CD4-positive, alpha-beta T cell treated with Interleukin-6 for 4 hours (primary cell): ENCODE results near the gene GRHPR.
"Not testable (repeated sequence)": the region's sequence is repeated elsewhere in the genome, so short reads cannot be mapped to it uniquely, and the experiment has no call there.

Source experiments
- DNase-seq: peaks from one replicate; pipeline ENCODE4 v3.0.0-alpha.2; 2020; ENCODE audit warnings: mixed read lengths

Gene GRHPR

GRCh38 chr9:37422289-37423104 is at the start of gene GRHPR:
Gene GRHPR, plus strand, starts transcription at chr9:37422696. Its CDS starts 55 bp downstream, at chr9:37422751.
- peak; percentile 94 for DNase-seq

- DNase-seq, result no peak
Observed at GRCh38 chr9:37372839-37373238, 49.7 kb upstream of the GRHPR start.

DNA sequence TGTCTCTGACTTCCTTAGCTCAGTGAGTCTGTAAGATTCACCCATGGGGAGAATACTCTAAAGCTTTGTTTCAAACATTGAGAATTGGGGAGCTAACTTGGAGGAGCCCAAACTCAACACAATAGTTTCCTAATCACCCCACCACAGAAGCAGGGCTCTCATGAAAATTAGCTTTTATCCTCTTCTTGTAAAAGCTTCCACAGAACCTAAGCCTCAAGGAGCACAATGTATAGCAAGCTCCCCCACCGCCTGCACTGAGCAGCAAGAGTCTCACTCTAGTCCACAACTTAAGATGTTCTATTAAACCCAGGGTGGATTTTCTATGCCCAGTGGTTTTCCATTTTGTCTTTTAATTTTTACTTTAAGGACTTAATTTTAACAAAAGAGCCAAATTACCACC is 48.9 kb upstream of the GRHPR start:
- DNase-seq, result no peak

GRCh38 chr9:37374892-37375291 is 47.6 kb upstream of the GRHPR start:
- no peak for DNase-seq

DNA sequence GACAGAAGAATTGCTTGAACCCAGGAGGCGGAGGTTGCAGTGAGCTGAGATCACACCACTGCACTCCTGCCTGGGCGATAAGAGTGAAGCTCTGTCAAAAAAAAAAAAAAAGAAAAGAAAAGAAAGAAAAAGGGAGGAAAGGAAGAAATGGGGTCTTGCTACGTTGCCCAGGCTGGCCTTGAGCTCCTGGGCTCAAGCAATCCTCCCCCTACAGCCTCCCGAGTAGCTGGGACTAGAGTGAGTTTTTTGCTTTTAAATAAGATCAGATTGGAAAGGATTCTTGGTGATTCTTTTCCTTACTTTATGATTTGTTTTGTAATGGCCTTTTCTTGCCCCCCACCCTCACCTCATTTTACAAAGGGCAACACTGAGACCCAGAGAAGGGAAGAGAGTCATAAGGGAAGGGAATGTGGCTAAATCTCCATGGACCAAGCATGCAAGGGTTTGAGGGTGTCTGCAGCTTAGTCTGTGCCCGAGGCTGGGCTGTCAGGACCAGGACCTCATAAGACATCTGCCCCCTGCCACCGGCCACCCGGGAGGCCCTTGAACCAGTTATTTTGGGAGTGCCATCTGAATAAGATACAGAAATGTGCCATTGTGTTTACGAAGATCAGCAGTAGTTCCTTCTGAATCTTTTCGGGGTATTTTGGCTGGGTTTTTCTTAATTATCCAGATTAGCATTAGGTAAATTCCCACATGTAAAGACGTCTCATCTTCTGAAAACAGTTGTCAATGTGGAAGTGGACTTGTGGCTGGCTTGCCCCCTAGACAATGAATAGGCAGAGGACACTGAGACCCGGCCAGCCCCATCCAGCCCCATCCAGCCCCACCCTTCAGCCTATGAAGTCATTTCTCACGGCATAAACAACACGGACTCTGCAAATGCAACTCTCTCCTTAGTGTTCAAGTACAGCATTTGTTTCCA is 44.5 kb upstream of the GRHPR start:
- no peak for DNase-seq

GRCh38 chr9:37378613-37379004 is 43.9 kb upstream of the GRHPR start:
- no peak for DNase-seq

DNA sequence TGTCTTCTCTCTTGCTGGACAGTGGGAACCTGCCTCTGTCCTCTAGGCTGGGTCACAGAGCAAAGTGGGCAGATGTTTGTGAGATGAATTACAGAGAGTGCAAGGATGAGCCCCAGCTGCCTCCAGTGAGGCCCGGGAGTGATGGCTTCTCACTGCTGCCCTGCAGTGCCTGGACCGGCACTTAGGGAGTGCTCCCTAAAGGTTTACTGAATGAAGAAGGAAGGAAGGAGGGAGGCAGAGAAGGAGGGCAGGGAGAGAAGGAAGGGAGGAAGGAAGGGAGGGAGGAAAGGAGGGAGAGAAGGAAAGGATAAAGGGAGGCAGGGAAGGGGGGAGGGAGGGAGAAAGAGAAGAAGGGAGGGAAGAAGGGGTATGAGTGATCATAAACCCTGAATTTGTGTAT is 42.7 kb upstream of the GRHPR start:
- DNase-seq, result no peak

GRCh38 chr9:37380570-37380969 is 41.9 kb upstream of the GRHPR start:
- DNase-seq, result no peak

DNA sequence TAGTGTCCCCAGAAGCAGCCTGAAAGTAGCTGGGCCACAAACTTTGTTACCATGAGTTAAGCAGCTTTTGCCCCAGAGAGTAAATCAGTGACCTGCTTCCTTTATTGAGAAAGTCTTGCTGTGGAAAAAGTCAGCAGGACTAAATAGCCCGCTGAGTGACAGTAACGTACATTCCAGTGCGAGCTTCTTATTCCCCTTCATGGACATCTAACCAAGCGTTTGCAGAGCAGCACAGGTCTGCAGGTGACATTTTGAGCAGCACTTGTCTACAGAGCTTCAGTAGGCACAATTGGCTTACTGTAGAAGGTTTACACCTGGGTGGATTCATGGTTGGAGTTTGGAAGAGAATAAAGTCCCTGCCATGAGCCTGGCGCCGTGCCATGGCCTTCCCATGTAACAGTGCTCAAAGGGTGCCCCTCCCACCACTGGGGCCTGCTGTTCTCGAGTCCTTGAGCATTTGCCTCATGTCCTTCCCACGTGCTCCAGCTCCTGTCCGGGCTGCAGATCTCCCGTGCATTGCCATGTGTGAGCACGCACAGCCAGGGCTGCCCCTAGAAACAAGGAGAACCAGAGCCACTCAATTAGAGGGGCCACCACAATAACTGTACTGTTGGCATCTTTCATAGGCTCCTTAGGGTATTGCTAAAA is 41.3 kb upstream of the GRHPR start:
- DNase-seq, result no peak

- DNase-seq, result no peak
Observed at GRCh38 chr9:37382161-37382981, 40.1 kb upstream of the GRHPR start.

- DNase-seq, result no peak
Observed at GRCh38 chr9:37382982-37383357, 39.5 kb upstream of the GRHPR start.

DNA sequence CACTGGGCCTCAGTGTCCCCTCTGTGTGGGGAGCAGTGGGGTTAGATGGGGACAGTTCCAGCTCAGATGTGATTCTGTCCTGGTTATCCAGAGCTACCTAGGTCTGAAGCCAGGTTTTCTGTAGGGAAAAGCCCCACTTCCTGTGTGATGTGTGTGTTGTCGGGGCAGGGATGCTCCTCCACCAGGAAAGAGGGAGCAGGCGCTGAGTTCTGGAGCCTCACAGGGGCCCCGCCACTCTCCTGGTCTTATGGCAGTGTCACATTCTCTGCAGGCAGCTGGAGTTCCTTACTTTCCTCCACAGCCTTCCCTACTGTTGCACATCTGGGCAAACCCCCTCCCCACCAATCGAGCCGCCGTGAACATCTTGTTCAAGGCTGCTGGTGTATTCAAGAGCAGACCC is 39.1 kb upstream of the GRHPR start:
- no peak for DNase-seq

DNA sequence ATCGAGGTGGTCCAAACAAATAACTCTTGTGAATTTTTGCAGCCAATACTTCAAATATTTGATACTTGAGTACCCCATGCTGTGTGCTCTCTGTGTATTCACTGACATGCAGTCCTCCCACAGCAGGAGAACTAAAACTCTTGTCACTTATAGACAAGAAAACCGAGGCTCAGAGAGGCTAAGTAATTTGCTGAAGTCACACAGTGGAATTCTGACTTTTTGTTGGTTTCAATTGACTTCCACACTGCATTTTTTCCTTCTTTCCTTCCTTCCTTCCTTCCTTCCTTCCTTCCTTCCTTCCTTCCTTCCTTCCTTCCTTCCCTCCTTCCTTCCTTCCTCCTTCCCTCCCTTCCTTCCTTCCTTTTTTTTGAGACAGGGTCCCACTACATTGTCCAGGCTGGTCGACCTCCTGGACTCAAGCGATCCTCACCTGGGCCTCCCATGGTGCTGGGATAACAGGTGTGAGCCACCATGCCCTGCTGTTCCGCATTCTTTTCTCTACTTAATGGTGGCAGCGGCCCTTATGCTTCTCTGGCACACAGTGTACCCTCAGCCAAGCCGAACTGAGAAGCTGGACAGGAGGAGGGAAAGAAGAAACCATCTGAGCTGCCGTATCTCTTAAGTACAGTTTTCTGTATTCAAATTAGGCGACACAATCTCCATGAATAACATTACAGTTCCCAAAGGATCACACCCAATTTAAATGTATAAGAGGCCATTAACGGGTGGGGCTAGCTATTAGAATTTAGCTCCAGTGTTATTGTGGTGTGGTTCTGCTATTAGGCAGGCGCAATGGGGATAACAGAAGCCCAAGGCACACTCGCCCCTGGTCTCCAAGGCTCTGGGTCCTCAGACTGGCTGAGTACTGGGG is 38.4 kb upstream of the GRHPR start:
- DNase-seq, result no peak

GRCh38 chr9:37385286-37385685 is 37.2 kb upstream of the GRHPR start:
- no peak for DNase-seq

GRCh38 chr9:37386988-37387387 is 35.5 kb upstream of the GRHPR start:
- no peak for DNase-seq

DNA sequence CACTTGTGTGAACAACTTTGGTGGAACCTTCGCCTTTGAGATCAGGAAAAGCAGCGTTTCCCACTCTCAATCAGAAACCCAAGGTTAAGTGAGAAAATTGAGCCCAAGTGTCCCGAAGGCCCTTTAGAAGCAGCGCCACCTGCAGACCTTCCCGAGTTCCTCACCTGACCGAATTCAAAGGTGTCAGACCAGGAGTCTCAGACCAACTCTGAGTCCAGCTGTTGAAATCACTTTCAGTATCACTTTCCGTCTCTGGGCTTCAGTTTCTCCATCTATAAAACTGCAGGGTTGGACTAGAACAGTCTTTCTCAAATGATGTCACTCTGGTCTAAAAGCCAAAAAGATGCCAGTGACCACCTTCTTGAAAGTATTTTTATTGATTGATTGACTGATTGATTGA is 31.7 kb upstream of the GRHPR start:
- peak; percentile 40 for DNase-seq

GRCh38 chr9:37392272-37392671 is 30.2 kb upstream of the GRHPR start:
- no peak for DNase-seq

GRCh38 chr9:37395229-37395628 is 27.3 kb upstream of the GRHPR start:
- no peak for DNase-seq

GRCh38 chr9:37395663-37396062 is 26.8 kb upstream of the GRHPR start:
- no peak for DNase-seq

DNA sequence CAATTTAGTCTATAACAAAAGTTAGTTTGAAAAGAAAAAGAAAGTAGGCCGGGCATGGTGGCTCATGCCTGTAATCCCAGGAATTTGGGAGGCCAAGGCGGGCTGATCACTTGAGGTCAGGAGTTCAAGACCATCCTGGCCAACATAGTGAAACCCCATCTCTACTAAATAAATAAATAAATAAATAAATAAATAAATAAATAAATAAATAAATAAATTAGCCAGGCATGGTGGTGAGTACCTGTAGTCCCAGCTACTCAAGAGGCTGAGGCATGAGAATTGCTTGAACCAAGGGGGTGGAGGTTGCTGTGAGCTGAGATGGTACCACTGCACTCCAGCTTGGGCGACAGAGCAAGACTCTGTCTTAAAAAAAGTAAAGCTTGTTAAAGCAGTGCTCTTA is 24.5 kb upstream of the GRHPR start:
- DNase-seq, result not testable (repeated sequence)

- DNase-seq, result no peak
Observed at GRCh38 chr9:37398464-37399025, 24.0 kb upstream of the GRHPR start.
